Fibroblast of lung (primary cell): ENCODE results near the gene CHMP6.

Experiments
- EZH2 ChIP-seq: IDR thresholded peaks from 2 replicates; pipeline ENCODE4 v1.5.1; 2012; ENCODE audit warnings: low read length, control low read depth, mild to moderate bottlenecking; ENCODE audit errors: missing control alignments
- TF ChIP-seq, protein P1 (sequence below), 2 donors: IDR thresholded peaks in 1 of 2; conservative IDR thresholded peaks in 1 of 2; 1 replicate in 1 of 2; 2 replicates in 1 of 2; pipeline ENCODE4 v1.5.1; 2011 to 2012; ENCODE audit warnings: low read length in 2 of 2, control low read depth in 1 of 2, inconsistent platforms in 1 of 2, low read depth in 1 of 2, mild to moderate bottlenecking in 1 of 2

DNA sequence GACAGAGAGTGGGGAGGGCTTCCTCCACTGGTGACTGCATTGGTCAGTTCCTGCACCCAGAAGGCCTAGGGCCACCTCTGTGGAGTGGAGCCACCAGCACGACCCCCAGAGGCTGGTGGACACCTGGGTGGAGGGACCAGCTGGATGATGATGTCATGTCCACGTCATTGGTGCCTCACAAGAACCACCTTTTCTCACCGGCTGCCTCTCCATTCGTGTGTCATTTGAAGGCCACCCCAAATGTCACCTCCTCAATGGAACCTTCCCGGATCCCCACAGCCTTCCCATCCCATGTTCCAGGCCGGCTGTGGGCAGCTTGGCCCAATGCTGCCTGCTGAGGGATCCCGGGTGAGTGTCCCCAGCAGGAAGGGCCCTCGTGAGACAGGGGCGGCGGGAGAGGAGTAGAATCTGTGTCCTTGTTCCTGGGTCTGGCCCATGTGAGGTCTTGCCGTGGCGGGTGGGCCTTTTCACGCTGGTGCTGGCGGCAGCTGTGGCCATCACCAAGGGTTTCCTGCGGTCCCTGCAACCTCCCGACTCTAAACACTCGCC is 9.1 kb upstream of the CHMP6 start:
- TF ChIP-seq, protein P1, sequence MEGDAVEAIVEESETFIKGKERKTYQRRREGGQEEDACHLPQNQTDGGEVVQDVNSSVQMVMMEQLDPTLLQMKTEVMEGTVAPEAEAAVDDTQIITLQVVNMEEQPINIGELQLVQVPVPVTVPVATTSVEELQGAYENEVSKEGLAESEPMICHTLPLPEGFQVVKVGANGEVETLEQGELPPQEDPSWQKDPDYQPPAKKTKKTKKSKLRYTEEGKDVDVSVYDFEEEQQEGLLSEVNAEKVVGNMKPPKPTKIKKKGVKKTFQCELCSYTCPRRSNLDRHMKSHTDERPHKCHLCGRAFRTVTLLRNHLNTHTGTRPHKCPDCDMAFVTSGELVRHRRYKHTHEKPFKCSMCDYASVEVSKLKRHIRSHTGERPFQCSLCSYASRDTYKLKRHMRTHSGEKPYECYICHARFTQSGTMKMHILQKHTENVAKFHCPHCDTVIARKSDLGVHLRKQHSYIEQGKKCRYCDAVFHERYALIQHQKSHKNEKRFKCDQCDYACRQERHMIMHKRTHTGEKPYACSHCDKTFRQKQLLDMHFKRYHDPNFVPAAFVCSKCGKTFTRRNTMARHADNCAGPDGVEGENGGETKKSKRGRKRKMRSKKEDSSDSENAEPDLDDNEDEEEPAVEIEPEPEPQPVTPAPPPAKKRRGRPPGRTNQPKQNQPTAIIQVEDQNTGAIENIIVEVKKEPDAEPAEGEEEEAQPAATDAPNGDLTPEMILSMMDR (conservative IDR thresholded peaks at IDR 0.05 in 1 of 2, IDR thresholded peaks at IDR 0.05 in 1 of 2; ENCODE audit: low read depth in 1 of 2, low read length in 2 of 2): no peak
- TF ChIP-seq EZH2: no peak
